DND-41 (cell line): ENCODE measurements around the gene FNDC11.

Experiments
- CTCF ChIP-seq: IDR thresholded peaks from 2 replicates; pipeline ENCODE4 v1.5.1; 2012; ENCODE audit warnings: borderline replicate concordance, low read length, moderate library complexity, mild to moderate bottlenecking; ENCODE audit not compliant: poor library complexity, severe bottlenecking; ENCODE audit errors: extremely low read depth
- EZH2 ChIP-seq: IDR thresholded peaks from 3 replicates; pipeline ENCODE4 v1.6.1; 2012; ENCODE audit warnings: borderline replicate concordance, low read depth, mild to moderate bottlenecking, moderate library complexity, low read length, inconsistent platforms; ENCODE audit not compliant: severe bottlenecking

GRCh38 chr20:63525185-63525584 is 28.8 kb upstream of the FNDC11 start:
- TF ChIP-seq CTCF = no peak
- no peak for TF ChIP-seq EZH2
